Embryonic facial prominence (tissue), 1 donor: ENCODE results near the gene BRIP1.
"Not testable (repeated sequence)": the region's sequence is repeated elsewhere in the genome, so short reads cannot be mapped to it uniquely, and the experiment has no call there.

Experiments
- DNase-seq: peaks from one replicate; pipeline ENCODE4 v3.0.0-alpha.2; 2016; ENCODE audit errors: extremely low spot score

The BRIP1 gene

DNA sequence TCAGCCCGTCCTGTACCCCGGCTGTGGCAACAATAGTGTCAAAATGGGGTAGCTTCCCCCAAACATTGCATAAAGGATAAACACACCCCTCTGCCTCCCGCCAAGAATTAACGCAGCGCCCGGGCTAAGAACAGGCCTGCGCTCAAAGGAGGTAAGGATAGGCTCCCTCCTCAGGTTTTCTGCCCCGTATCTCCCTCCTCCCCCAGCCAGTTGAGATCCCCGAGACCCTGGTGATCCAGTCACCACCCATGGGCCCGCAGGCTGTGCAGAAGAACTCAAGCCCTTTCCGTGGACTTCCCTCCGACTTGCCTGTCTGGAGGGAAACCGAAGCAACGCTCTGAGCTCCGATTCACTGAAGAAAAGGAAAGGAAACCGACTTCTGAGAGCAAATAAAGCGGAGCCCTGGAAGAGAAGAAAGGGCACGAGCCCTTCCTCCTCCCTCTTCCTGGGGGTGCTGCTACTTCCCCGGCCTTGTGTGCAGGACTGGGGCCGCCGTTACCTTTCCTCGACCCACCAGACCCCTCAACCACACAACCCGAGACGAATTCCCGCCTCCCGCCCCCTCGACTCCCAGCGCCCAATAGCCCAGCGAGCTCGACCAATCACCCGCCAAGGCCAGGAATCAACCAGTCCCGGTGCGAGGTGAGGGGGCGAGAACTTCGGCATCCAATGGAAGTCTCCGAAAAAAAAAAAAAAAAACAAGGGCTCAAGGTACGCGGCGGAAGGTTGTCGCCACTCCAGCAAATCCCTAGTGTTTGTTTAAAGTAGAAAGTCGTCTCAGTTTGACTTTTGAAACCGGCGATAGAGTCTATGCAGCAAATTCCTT is at the start of gene BRIP1:
BRIP1 (minus strand) TSS at position 554 of the 826 bp plus-strand sequence. CDS start 1,989 bp downstream, outside the sequence.
- peak; percentile 84 for DNase-seq

GRCh38 chr17:61908292-61909037 is 45.1 kb upstream of the BRIP1 start:
- no peak for DNase-seq

DNA sequence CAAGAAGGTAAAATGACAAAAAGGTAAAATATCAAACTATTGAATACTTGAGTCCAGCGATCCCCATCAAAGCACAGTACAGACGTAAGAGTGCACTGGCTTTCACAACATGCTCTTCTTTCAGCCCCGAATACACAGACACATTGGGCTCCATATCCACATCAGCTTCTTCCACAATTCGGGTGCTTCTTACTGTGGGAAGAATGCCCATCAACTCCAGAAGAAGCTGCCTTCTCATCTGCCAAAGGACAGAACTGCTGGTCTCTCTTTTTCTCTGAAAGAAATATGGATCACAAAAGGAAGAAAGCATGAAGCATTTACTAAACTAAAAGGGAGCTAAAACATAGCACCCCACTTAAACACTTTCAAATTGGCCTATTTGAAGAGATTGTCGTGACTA is 44.0 kb upstream of the BRIP1 start:
- DNase-seq: no peak

DNA sequence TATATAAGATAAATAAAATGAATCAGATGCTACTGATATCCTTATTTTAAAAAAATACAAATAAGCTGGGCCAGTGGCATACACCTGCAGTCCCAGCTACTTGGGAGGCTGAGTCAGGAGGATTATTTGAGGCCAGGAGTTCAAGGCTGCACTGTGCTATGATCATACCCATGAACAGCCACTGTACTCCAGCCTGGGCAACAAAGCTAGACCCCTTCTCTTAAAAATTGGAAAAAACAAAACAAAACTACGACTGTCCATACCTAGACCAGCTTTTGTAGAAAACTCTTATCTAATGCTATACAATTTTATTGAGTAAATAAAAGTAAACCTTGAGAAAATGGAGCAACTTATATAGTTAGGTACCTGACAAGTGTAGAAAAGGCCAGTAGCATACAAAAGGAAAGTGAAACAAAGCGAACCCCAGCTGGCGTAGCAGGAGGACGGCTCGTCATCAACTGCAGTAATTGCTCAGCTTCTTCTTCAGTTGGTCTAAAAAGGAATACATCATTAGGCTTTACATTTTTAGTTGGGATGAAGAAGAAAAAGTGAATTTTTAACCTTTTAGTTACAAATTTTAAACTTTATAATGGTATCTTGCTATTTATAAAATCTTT is 40.9 kb upstream of the BRIP1 start:
- DNase-seq: no peak

GRCh38 chr17:61903251-61903650 is 39.9 kb upstream of the BRIP1 start:
- no peak for DNase-seq

DNA sequence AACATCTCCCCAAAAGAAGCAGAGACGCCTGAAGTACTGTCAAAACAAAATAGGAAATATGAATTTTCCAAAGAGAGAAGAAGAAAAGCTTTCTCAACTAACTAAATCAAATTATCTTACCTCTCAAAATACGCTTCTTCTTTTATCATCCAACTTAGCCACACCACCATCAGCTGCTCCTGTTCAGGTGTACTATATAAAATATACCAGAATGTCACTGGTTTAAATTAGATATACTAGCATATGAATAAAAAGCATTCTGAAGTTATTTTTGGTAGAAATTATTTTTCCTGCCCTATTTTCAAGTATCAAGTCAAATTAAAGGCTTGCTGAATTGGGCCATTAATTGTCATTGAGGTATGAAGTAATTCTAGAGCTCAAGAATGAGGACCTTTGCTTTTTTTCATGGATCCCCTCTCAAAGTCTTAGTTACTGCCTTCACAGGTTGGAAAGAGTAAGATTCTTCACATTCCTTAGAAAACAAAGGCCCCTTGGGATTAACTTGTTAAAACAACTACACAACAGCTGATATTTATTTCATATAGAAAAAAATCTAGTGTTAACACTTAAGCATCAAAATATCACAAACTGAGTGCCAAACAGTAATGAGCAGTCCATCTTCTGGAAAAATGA is 34.3 kb upstream of the BRIP1 start:
- no peak for DNase-seq

DNA sequence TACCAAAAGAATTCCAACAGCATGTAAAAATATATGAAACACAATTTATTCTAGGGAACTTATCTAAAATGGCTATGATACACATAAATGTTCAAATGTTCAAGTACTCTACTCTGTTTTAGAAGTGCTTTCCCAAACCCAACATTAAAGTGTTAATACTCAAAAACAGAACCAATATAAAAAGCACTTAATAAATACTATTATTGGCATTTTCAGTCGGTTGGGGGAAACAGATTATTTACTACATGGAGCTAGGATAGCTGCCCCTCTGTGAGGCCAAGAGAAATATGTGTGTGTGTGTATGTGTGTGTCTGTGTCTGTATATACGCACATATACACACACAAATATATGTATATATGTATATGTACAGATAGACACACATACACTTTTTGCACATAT is 32.1 kb upstream of the BRIP1 start:
- DNase-seq: no peak

DNA sequence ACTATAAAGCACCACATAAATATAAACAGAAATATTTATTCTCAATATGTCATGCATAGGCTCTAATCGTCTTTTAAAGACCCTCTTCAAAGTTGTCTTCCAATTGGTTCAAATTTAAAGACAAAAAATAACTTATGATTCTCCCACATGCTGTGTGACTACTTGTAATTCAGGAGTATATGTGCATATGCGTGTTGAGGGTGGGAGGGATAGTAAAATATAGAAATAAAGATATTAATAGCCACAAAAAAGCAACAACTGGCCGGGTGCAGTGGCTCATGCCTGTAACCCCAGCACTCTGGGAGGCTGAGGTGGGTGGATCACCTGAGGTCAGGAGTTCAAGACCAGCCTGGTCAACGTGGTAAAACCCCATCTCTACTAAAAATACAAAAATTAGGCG is 31.0 kb upstream of the BRIP1 start:
- not testable (repeated sequence) for DNase-seq

GRCh38 chr17:61887733-61888132 is 24.4 kb upstream of the BRIP1 start:
- not testable (repeated sequence) for DNase-seq

DNA sequence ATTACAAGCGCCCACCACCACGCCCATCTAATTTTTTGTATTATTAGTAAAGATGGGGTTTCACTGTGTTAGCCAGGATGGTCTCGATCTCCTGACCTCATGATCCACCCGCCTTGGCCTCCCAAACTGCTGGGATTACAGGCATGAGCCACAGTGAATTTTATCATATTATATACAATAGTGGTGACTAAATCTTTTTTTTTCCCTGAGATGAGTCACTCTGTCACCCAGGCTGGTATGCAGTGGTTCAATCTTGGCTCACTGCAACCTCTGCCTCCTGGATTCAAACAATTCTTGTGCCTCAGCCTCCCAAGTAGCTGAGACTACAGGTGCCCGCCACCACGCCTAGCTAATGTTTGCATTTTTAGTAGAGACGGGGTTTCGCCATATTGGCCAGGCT is 22.5 kb upstream of the BRIP1 start:
- not testable (repeated sequence) for DNase-seq

GRCh38 chr17:61884864-61885263 is 21.5 kb upstream of the BRIP1 start:
- DNase-seq: no peak

- no peak for DNase-seq
These were observed 17.3 kb upstream of the BRIP1 start for GRCh38 chr17:61880589-61881102.

- DNase-seq: no peak
These were observed 15.8 kb upstream of the BRIP1 start for GRCh38 chr17:61878984-61879612.

DNA sequence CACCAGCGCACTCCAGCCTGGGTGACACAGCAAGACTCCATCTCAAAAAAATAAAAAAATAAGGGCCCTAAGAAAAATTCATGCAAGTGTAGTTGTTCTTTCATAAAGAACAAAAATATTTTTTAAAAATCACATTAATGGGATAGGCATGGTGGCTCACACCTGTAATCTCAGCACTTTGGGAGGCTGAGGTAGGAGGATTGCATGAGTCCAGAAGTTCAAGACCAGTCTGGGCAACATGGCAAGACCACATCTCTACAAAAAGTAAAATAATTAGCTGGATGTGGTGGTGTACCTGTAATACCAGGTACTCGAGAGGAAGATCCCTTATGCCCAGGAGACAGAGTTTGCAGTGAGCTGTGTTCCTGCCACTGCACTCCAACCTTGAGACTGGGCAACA is 15.2 kb upstream of the BRIP1 start:
- DNase-seq: no peak

GRCh38 chr17:61877837-61878236 is 14.5 kb upstream of the BRIP1 start:
- no peak for DNase-seq

- DNase-seq: no peak
These were observed 12.5 kb upstream of the BRIP1 start for GRCh38 chr17:61875804-61876203.

DNA sequence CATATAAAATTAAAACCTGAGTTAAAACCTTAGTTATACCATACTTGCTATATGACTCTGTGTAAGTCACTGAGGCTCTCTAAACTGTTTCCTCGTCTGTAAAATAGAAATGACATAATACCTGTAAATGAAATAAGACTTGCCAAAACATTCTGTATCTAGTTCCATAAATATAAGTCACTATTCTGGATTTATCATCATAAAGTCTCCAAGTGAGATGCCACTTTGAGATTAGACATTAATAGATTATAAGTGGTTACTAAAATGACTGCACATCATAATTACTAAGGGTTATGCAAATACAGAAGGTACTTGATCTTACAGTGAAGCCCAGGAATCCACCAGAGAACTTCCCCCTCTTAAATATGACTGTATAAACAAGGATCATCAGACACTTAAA is 12.0 kb upstream of the BRIP1 start:
- DNase-seq: no peak

DNA sequence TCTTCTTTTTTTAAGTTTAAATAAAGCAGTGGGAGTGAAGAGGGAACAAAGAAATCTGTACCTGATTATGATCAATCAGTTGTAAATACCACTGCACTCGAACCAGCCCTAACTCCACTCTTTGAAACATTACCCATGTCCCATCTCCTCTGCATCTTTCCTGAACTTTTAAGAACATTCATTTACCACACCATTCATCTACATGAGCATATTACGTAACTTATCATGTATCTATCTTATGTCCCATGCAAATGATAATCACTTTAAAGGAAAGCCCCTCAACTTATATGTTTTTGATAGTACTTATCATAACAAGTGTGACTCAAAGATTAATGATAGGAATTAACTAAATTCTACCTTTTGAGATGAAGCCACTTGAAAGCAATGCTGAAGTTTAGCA is 10.7 kb upstream of the BRIP1 start:
- no peak for DNase-seq

GRCh38 chr17:61872099-61872498 is 8.8 kb upstream of the BRIP1 start:
- no peak for DNase-seq

GRCh38 chr17:61869138-61869537 is 5.8 kb upstream of the BRIP1 start:
- DNase-seq: no peak

- no peak for DNase-seq
These were observed 4.7 kb upstream of the BRIP1 start for GRCh38 chr17:61868074-61868473.
